ENCODE data around the gene RAB7A.
A peak's percentile ranks its signal among the peaks of the same experiment; 100 is the strongest.

RAB7A gene

GRCh38 chr3:128775241-128775640 is 49.3 kb downstream of the RAB7A start:
- in situ Hi-C loops (cut with HindIII; ENCODE audit: low pct_unique_long_range_greater_than_20kb, low sequenced_read_pairs) = no loop called here
- DNase-seq (ENCODE audit: low read depth in 1 of 2, low spot score in 1 of 2) = no peak
- no peak for TF ChIP-seq JUND (IDR thresholded peaks at IDR 0.05; ENCODE audit: low read depth)

DNA sequence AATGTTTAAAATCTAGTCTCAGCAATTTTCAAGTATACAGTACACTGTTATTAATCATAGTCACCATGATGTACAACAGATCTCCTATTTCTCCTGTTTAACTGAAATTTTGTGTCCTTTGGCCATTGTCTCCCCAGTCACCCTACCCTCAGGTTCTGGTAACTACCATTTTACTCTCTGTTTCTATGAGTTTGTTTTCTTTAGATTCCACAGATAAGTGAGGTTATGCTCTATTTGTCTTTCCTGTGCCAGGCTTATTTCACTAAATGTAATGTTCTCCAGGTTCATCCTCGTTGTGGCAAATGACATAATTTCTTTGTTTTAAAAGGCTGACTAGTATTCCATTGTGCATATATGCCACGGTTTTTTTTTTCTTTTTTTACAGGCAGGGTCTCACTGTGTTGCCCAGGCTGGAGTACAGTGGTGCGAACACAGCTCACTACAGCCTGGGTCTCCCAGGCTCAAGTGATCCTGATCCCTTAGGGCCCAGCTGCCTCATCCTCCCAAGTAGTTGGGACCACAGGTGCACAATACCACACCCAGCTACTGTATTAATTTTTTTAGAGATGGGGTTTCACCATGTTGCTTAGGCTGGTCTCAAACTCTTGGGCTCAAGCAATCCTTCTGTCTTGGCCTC is 50.0 kb downstream of the RAB7A start:
- DNase-seq (ENCODE audit: low read depth in 1 of 2, low spot score in 1 of 2) = peak in 1 of 2 experiments; percentile 26
- TF ChIP-seq JUND (IDR thresholded peaks at IDR 0.05; ENCODE audit: low read depth) = no peak
- in situ Hi-C loops (cut with HindIII; ENCODE audit: low pct_unique_long_range_greater_than_20kb, low sequenced_read_pairs) = no loop called here

- in situ Hi-C loops (cut with HindIII; ENCODE audit: low pct_unique_long_range_greater_than_20kb, low sequenced_read_pairs) = no loop called here
- no peak for TF ChIP-seq JUND (IDR thresholded peaks at IDR 0.05; ENCODE audit: low read depth)
Measured at GRCh38 chr3:128780101-128780837, 54.3 kb downstream of the RAB7A start.

DNA sequence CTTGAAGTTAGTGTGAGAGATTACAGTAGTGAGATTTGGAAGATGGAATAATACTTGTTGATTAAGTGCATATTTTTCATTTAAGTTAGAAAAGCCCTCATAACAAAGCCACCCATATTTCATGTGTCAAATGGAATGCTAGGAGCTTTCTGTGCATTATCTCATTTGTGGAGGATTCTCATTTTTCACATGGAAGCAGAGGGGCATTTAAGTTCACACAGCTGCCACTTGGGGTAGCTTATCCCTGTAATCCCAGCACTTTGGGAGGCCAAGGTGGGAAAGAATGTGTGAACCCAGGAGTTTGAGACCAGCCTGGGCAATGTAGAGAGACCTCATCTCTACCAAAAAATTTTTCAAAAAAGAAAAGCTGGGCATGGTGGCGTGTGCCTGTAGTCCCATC is 55.2 kb downstream of the RAB7A start:
- DNase-seq (ENCODE audit: low read depth in 1 of 2, low spot score in 1 of 2) = no peak
- TF ChIP-seq JUND (IDR thresholded peaks at IDR 0.05; ENCODE audit: low read depth) = no peak
- in situ Hi-C loops (cut with HindIII; ENCODE audit: low pct_unique_long_range_greater_than_20kb, low sequenced_read_pairs) = no loop called here

More at GRCh38 chr3:128780101-128780837, 54.3 kb downstream of the RAB7A start:
- no peak for DNase-seq (ENCODE audit: low read depth in 1 of 2, low spot score in 1 of 2)

GRCh38 chr3:128782282-128783146 is 56.5 kb downstream of the RAB7A start:
- in situ Hi-C loops (cut with HindIII; ENCODE audit: low pct_unique_long_range_greater_than_20kb, low sequenced_read_pairs) = no loop called here

GRCh38 chr3:128783774-128784173 is 57.8 kb downstream of the RAB7A start:
- TF ChIP-seq JUND (IDR thresholded peaks at IDR 0.05; ENCODE audit: low read depth) = no peak
- in situ Hi-C loops (cut with HindIII; ENCODE audit: low pct_unique_long_range_greater_than_20kb, low sequenced_read_pairs) = no loop called here
- no peak for DNase-seq (ENCODE audit: low read depth in 1 of 2, low spot score in 1 of 2)

More at GRCh38 chr3:128782282-128783146, 56.5 kb downstream of the RAB7A start:
- TF ChIP-seq JUND (IDR thresholded peaks at IDR 0.05; ENCODE audit: low read depth) = no peak
- DNase-seq (ENCODE audit: low read depth in 1 of 2, low spot score in 1 of 2) = peak in 1 of 2 experiments; percentile 30

DNA sequence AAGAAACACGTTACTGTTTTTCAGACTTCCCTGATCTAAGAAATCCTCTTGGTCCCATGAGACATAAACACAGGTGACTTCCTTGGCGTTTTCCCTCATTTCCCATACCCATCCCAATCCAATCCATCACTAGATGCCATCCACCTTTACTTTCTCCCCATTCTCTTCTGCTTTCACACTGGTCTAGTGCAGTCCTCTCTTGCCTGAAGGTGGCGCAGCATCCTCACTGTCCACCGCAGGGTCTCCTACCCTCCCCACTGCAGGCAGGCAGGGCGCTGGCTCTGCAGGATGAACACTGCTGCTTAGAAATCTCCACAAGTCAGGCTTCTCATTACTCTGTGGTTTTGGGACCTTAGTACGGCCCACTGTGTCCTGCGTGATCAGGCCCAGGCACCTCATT is 58.2 kb downstream of the RAB7A start:
- in situ Hi-C loops (cut with HindIII; ENCODE audit: low pct_unique_long_range_greater_than_20kb, low sequenced_read_pairs) = no loop called here
- no peak for TF ChIP-seq JUND (IDR thresholded peaks at IDR 0.05; ENCODE audit: low read depth)
- DNase-seq (ENCODE audit: low read depth in 1 of 2, low spot score in 1 of 2) = no peak

GRCh38 chr3:128784843-128785242 is 58.9 kb downstream of the RAB7A start:
- no peak for DNase-seq (ENCODE audit: low read depth in 1 of 2, low spot score in 1 of 2)
- TF ChIP-seq JUND (IDR thresholded peaks at IDR 0.05; ENCODE audit: low read depth) = no peak
- in situ Hi-C loops (cut with HindIII; ENCODE audit: low pct_unique_long_range_greater_than_20kb, low sequenced_read_pairs) = no loop called here

DNA sequence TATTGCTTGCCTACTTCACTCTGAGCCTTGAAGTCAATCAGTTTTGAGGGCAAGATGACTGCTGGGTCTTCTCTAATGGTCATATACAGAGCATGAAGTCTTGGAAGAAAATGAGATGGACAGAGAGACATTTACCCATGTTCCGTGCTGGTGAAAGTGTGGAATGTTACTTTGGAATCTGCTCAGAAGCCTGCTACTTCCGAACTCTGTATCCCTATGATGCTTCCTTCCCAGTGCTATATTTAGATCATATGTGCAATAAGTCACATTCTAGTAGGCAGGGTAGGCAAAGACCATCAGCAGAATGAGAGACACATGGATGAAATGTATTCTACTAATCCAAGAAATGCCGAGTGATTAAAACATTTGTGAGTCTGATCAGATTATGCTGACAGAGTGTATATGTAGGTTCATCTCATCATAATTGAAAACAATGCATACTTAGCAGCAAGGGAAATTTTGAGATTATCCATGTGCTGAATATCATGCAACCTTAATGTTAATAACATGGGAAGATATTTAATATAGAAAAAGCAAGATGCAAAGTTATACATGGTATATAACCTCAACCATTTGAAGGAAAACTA is 60.5 kb downstream of the RAB7A start:
- in situ Hi-C loops (cut with HindIII; ENCODE audit: low pct_unique_long_range_greater_than_20kb, low sequenced_read_pairs) = no loop called here
- DNase-seq (ENCODE audit: low read depth in 1 of 2, low spot score in 1 of 2) = no peak

DNA sequence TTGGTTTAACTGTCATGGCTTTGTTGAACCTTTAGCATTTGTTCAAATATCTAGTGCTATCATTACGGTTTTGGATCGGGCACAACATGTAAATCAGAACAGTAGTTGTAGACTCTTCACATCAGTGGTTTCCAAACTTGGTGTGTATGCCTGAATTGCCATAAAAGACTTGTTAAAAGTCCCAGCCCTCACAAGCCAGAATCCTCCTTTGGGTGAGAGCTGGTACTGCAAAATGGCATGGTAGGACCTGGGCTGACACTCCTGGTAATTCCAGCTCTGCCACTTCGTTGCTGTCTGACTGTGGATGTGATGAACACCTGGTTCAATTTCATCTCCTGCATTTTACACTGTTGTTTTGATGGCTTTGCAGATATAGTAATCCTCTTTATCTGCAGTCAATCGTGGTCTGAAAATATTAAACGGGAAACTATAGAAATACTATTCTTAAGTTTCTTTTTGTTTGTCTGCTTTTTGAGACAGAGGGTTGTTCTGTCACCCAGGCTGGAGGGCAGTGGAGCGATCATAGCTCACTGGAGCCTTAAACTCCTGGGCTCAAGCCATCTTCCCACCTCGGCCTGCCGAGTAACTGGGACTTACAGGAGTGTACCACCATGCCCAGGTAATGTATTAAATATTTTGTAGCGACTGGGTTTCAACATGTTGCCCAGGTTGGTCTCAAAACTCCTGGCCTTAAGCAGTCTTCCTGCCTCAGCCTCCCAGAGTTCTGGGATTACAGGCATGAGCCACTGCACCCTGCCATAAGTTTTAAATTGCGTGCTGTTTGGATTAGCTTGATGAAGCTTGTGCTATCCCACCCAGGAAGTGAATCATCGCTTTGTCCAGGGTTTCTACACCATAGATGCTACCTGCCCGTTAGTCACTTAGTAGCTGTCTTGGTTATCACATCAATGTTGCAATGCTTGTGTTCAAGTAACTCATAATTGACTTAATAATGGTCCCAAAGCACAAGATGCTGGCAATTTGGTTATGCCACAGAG is 61.6 kb downstream of the RAB7A start:
- DNase-seq (ENCODE audit: low read depth in 1 of 2, low spot score in 1 of 2) = peak; percentile 48 to 87
- in situ Hi-C loops (cut with HindIII; ENCODE audit: low pct_unique_long_range_greater_than_20kb, low sequenced_read_pairs) = no loop called here
- no peak for TF ChIP-seq JUND (IDR thresholded peaks at IDR 0.05; ENCODE audit: low read depth)

More for the DNA sequence above, 60.5 kb downstream of the RAB7A start:
- TF ChIP-seq JUND (IDR thresholded peaks at IDR 0.05; ENCODE audit: low read depth) = no peak

GRCh38 chr3:128788268-128788869 is 62.4 kb downstream of the RAB7A start:
- no peak for TF ChIP-seq JUND (IDR thresholded peaks at IDR 0.05; ENCODE audit: low read depth)
- in situ Hi-C loops (cut with HindIII; ENCODE audit: low pct_unique_long_range_greater_than_20kb, low sequenced_read_pairs) = no loop called here

More at GRCh38 chr3:128788268-128788869, 62.4 kb downstream of the RAB7A start:
- no peak for DNase-seq (ENCODE audit: low read depth in 1 of 2, low spot score in 1 of 2)

Data from T47D (cell line).